ENCODE results near the gene PTPN6. TPM values are rescaled to one million over a fixed set of nuclear protein-coding genes. Genes with fewer than 3 reads are reported as not detected.

PTPN6 gene
- total and polyA plus RNA-seq, 12 donors: 2.9 to 32.5 (median 5.8) TPM

GRCh38 chr12:6943389-6943721 is 7.8 kb upstream of the PTPN6 start:
- peak; percentile 41 to 78 (median 68) for ATAC-seq
- H3K4me3 ChIP-seq: peak overlapping the region; percentile 56 to 96 (median 78)
- H3K27ac ChIP-seq: peak overlapping the region; percentile 84 to 99 (median 96)
- intact Hi-C loops (cut with DNase I): loop anchor here in 6 of 10 donors (1.0 to 10.0 kb wide), 8 partner anchors 18 to 171 kb away; partner anchors contain the start of genes C1R (in 3 of the 6), C1RL (in 1 of the 6), EMG1 (in 1 of the 6) and PHB2 (in 1 of the 6)
- peaks cover 24 to 70% (median 52%) of the 10 kb centered on the region in 9 donors for H3K4me1 ChIP-seq
- no peaks in the 10 kb centered on the region for H3K9me3 ChIP-seq
- H3K36me3 ChIP-seq: peaks cover 0 to 56% (median 11%) of the 10 kb centered on the region in 9 donors
- H3K27me3 ChIP-seq: no peaks in the 10 kb centered on the region
- DNase-seq: peak in 1 of 2 donors; percentile 92
- 1 to 2% methylated on average over 13 of the region's 13 CpGs for WGBS, 2 donors
- TF ChIP-seq CTCF (IDR thresholded peaks at IDR 0.05): no peak

- TF ChIP-seq CTCF (IDR thresholded peaks at IDR 0.05): no peak
- peak; percentile 77 to 85 for DNase-seq
- Histone ChIP-seq H3K36me3 (peaks cover 0 to 55% (median 11%) of the 10 kb centered on the region in 9 donors), H3K9me3 (no peaks in the 10 kb centered on the region), H3K4me1 (peaks cover 19 to 69% (median 47%) of the 10 kb centered on the region in 9 donors), H3K27ac (peak within 1 kb of the TSS; percentile 84 to 99 (median 96)), H3K4me3 (peak within 1 kb of the TSS; percentile 56 to 96 (median 78)), H3K27me3 (no peaks in the 10 kb centered on the region)
- WGBS, 2 donors: 0% methylated on average over 31 of the region's 31 CpGs
- intact Hi-C loops (cut with DNase I): loop anchor here in 9 of 10 donors (1.0 to 10.0 kb wide), 15 partner anchors 17 to 171 kb away; partner anchors contain the start of genes C1R (in 3 of the 9), C1RL (in 1 of the 9), EMG1 (in 1 of the 9) and LPCAT3 (in 1 of the 9)
- peak; percentile 60 to 83 (median 76) for ATAC-seq
Measured at GRCh38 chr12:6943722-6944380, 7.3 kb upstream of the PTPN6 start, which contains the start of the genes C12orf57 and RNU7-1. TSS of gene C12orf57 (plus strand) at chr12:6944022. CDS start at chr12:6944122, 100 bp downstream. TSS of gene RNU7-1 (plus strand) at chr12:6943816.

GRCh38 chr12:6944381-6945186 is 6.6 kb upstream of the PTPN6 start:
- DNase-seq (peak; percentile 94 to 95), ATAC-seq (peak; percentile 69 to 86 (median 79))
- Histone ChIP-seq H3K27ac (peak overlapping the region; percentile 84 to 99 (median 96)), H3K36me3 (peaks cover 0 to 53% (median 11%) of the 10 kb centered on the region in 9 donors), H3K4me1 (peaks cover 18 to 73% (median 43%) of the 10 kb centered on the region in 9 donors), H3K27me3 (no peaks in the 10 kb centered on the region), H3K4me3 (peak overlapping the region; percentile 56 to 96 (median 78)), H3K9me3 (no peaks in the 10 kb centered on the region)
- 3 to 4% methylated on average over 48 of the region's 48 CpGs for WGBS, 2 donors
- intact Hi-C loops (cut with DNase I): loop anchor here in 9 of 10 donors (1.0 to 10.0 kb wide), 15 partner anchors 16 to 170 kb away; partner anchors contain the start of genes C1R (in 4 of the 9), C1RL (in 1 of the 9), LPCAT3 (in 1 of the 9) and TPI1 (in 1 of the 9)
- TF ChIP-seq CTCF (IDR thresholded peaks at IDR 0.05): peak; percentile 68 to 97 (median 84)

Data from heart right ventricle (tissue), 16 donors.